Stimulated activated CD4-positive, alpha-beta T cell treated with anti-CD3 and anti-CD28 coated beads, Interleukin-1b, Interleukin-23, amount 100 ng/mL, for 48 hours (primary cell): ENCODE results near the gene IL4I1.

Source experiments
- DNase-seq: peaks from one replicate; pipeline ENCODE4 v3.0.0-alpha.2; 2020

The IL4I1 gene

DNA sequence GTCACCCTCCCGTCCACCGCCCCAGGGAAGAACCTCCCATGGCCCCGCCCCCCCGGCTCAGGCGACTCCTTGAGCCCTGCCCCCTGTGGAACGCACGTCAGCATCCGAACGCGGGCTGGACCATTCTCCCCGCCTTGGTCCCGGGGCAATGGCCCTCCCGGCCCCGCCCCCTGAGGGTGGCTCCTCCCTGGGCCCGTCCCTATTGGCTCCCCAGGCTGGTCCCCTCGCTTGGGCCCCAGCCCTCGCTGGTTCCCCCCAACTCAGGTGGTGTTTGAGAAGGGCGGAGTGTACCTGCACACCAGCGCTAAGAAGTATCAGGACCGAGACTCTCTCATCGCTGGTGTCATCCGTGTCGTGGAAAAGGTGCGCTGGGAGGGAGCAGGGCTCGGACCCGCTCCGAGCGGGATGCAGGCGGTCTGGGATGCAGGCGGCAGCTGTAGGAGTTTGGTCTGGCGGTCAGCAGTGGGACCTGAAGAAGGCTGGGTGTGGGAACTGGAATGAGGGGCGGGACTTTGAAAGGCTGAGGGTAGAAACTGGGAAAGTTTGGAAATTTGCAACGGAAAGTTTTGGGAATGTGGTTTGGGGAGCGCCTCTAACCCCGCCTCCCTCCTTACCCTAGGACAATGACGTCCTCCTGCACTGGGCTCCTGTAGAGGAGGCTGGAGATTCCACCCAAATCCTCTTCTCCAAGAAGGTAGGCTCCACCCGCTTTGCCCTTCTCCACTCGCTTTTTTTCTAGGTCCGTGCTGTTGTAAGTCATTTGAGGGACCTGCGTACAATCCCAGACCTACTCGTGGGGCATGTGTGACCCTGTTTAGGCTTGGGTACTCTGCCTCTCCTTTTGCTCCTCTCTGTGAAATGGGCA, 18.6 kb downstream of the IL4I1 start:
- peak; percentile 99 for DNase-seq

GRCh38 chr19:49877020-49877878, 19.4 kb downstream of the IL4I1 start, which contains the start of the genes AKT1S1 and TBC1D17:
TSS of gene AKT1S1 (minus strand) at chr19:49877355. CDS start at chr19:49873295, 4,060 bp downstream.
TSS of gene TBC1D17 (plus strand) at chr19:49877702. CDS start at chr19:49877724, 22 bp downstream.
- peak; percentile 99 for DNase-seq

- peak; percentile 98 for DNase-seq
Observed at GRCh38 chr19:49876422-49877019, 20.2 kb downstream of the IL4I1 start.

DNA sequence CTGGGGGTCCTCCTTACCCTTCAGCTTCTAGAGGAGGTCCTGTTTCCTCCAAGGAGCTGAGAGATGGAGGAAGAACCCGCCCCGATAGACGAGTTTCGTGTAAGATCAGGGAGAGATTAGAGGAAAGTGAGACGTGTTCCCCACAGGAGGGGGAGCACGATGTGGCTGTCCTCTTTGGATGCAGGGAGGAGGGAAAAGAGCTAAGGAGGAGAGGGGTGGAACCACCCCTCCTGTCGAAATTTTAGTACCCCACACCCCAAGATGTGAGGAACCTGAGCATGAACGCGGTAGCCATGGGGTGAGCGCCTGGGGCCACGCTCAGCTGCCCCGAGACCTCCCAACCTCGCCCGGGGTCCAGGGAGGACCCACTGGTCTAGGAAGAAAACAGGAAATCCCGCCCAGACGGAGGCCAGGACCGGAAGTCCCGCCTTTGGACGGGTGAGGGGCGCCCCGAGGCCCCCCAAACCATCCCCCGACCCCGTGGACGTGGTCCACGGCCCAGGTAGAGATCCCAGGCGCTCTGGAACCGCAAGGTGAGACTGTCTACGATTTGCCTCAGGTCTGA, 20.7 kb downstream of the IL4I1 start:
- peak; percentile 44 for DNase-seq

- DNase-seq: no peak
Observed at GRCh38 chr19:49875177-49875576, 21.5 kb downstream of the IL4I1 start.

DNA sequence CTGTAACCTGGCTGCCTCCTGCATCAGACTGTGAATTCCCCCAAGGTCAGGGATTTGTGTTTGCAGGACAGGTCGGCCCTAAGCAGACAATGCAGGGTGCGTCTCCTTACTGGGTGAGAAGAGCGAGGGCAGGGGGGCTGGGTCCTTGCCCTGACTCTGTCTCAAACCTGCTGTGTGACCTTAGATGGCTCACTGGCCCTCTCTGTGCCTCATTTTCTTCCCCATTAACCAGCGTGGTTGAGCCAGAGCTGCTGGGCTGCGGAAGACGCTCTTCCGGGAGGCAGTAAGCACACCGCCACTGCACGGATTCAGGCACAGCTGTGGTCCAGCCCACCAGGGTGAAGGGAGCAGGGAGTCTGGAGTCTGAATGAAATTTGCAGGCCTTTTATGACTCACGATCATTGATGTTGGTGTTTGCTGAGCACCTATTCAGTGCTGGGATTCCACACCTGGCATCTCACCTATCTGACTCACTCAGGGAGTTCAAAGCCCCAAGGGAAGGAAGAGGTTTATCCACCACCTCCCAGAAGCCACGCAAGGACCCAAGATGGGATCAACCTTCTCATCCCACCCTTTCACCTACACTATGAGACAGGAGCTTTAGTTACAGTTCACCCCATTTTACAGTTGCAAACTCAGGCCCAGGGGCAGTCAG, 22.1 kb downstream of the IL4I1 start:
- no peak for DNase-seq

GRCh38 chr19:49873834-49874233, 22.9 kb downstream of the IL4I1 start:
- DNase-seq: no peak

- no peak for DNase-seq
Observed at GRCh38 chr19:49873129-49873521, 23.6 kb downstream of the IL4I1 start.

DNA sequence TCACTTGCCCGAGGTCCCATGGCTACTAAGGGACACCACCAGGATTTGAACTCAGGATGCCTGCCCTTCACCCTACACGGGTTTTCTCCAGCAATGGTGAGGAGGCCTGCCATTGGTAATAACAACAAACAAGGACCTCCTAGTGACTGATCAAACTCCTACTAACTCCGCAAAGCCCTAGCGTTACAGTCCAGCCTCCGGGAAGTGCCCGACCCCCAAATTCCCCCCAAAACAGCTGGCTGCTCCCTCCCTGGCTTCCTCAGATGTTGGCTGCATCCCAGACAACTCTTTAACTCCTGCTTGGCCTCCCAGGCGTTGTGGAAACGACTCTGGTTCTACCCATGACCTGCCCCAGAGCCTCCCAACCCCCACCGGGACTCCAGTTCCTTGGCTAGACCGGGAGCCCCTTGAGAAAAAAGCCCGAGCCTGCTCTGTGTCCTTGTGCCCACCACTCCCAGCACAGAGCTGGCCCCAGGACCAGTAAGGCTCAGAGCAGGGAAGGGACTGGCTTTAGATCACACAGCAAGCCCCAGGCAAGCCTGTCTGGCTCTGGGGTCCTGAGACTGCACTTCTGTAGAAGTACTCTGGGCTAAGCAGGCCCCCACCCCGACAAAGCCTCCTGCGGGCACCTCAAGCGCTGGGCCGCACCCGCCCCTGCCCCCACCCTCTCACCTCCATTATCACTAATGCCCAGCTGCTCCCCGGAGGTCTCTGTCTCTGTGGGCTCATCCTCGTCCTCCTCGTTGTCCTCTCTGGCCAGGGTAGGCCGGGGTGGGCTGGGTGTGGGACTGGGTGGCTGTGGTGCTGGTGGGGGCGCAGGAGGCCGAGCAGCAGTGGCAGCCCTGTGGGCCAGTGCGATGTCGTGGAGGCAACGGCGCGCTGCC, 24.2 kb downstream of the IL4I1 start:
- DNase-seq: no peak

DNA sequence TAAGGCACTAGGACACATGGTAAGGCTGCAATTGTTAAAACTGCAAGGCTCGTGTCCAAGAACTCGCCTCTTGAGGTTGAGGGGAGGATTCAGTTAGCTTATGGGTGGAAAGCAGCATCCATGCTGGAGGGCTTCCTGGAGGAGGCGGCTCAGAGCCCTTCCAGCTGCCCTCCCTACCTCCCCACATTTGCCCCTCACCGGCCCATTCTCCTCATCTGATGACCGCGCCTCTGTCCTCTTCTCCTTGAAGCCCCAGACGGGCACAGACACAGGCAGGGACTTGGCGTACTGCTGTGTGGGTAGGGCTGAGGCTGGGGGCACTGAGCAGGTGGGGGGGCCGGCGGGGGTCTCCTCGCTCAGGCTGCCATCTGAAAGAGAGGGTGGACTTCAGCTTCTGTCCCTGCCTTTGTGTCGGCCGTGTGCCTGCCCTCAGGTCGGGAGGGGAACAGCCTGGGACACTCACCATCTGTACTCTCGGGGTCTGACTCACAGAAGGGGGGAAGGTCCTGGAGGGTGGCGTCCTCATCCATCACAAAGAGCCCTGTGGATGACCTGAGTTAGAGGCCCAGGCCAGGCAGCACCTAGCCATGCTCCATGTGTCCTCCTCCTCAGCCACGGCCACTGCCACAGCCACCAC, 25.2 kb downstream of the IL4I1 start:
- no peak for DNase-seq

DNA sequence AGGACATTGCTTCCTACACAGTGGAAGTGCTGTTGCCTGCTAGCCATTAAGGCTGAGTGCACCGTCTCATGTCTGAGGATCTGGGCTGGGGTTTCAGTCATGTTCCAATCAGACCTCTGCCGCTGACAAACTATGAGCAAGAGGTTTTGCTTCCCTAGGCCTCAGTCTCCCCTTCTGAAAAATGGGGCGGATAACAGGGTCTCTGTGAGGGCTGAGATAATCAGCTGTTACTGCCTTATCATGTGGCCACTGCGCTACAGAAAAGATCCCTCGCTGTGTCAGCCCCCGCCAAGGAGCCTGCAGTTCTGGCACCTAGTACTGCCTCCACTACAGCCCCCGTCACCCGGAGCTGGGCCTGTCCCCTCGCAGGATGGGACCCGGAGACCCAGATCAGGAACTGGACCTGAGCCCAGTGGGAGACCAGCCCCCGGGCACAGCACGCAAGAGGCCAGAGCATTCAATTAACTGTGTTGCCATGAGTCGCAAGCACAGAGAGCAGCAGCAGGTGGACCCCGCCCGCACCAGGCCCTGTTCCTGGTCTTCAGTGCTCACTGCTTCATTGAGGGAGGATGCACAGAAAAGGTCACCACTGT, 26.3 kb downstream of the IL4I1 start:
- DNase-seq: no peak

GRCh38 chr19:49869484-49870308, 27.0 kb downstream of the IL4I1 start:
- peak; percentile 92 for DNase-seq

DNA sequence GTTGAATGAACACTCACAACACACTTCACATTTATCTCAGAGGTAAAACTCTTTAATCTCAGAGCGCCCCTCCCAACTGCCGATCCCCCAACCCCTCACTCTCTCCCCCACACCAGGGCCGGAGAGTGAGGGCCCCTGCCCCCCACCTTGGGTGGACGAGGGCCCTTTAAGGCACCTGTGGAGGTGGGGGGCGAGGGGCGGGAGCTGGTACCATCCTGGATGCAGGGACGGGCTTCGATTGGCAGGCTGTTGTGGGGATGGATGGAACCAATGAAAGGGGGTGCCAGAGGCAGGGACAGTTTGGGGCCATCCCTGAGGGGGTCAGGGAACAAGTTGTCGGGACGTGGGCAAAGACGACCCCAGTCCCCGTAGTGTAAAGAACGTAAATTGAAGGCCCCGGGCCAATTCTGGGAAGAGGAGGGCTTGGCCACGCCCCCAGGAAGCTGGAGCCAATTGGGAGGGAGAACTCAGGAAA, 27.6 kb downstream of the IL4I1 start:
- no peak for DNase-seq

GRCh38 chr19:49866933-49867782, 29.5 kb downstream of the IL4I1 start, which contains the start of gene PNKP:
TSS of gene PNKP (minus strand) at chr19:49867576. CDS start at chr19:49867204, 372 bp downstream.
- peak; percentile 93 for DNase-seq

DNA sequence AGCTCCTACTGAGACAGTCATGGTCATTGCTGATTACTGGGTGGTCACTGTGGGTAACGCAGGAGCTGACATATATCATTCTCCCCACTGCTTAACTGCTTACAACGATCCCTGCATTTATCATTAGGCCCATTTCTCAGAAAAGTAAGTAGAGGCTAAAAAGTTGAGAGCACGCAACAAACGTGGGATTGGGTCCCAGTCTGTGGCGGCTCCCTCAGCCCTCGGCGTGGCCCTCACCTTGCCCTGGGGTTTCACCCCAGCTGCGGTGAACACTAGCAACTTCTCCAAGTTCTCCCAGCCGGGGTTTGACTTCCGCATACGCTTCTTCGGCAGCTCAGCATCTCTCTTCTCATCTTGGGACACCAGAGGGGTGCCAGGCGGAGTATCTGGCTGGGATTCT, 31.8 kb downstream of the IL4I1 start:
- no peak for DNase-seq

DNA sequence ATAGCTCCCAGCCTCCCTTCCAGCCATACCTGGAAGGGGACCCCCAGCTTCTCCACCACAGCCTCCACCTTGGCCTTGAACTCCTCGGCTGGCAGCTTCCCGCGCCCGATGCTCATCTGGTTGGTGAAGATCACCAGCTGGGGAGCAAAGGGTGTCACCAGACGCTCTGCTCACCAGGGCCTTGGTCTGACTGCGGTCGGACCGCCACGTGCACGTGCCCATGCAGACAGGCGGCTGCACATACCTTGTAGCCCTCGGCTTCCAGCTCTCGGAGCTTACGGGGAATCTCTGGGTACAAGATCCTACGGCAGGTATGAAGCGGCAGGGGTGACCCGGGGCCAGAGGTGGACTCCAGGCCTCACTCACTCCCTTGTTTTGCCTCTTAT, 32.8 kb downstream of the IL4I1 start:
- no peak for DNase-seq

GRCh38 chr19:49863254-49863934, 33.3 kb downstream of the IL4I1 start:
- no peak for DNase-seq
